Natural killer cell treated with Interleukin-12 subunit alpha and Interleukin-12 subunit beta and Interleukin-15 and Interleukin-18, amount 100 ng/mL, for 72 hours (primary cell): ENCODE measurements around the gene ADRA2C. TPM values are rescaled to one million over a fixed set of nuclear protein-coding genes. Genes with fewer than 3 reads are reported as not detected.
A peak's percentile ranks its signal among the peaks of the same experiment; 100 is the strongest.

Experiments used
- ATAC-seq, 2 donors: fragments of 150-1000 bp; cut with Tn5 transposase in 1 of 2; sonication (Bioruptor Pico), chemical (Tn5 transposase) in 1 of 2; 2 replicates each; pipeline ENCODE4 v1.10.0; 2021
- DNase-seq: peaks from one replicate; pipeline ENCODE4 v3.0.0; 2022; ENCODE audit warnings: low spot score
- H3K27ac Mint-ChIP-seq, 2 donors: 1 replicate in 1 of 2; 2 replicates in 1 of 2; pipeline ENCODE4 v1.8.0; 2022; ENCODE audit warnings: mixed read lengths in 2 of 2, mild to moderate bottlenecking in 1 of 2, moderate library complexity in 1 of 2
- H3K27me3 Mint-ChIP-seq, 2 donors: 1 replicate in 1 of 2; 2 replicates in 1 of 2; pipeline ENCODE4 v1.8.0; 2022; ENCODE audit warnings: mixed read lengths in 2 of 2
- H3K36me3 Mint-ChIP-seq: one replicate; pipeline ENCODE4 v1.8.0; 2022; ENCODE audit warnings: mixed read lengths
- H3K4me1 Mint-ChIP-seq, 2 donors: 1 replicate in 1 of 2; 2 replicates in 1 of 2; pipeline ENCODE4 v1.8.0; 2022; ENCODE audit warnings: low read depth in 2 of 2, mixed read lengths in 2 of 2, mild to moderate bottlenecking in 1 of 2
- H3K4me3 Mint-ChIP-seq: one replicate; pipeline ENCODE4 v1.8.0; 2022; ENCODE audit warnings: mixed read lengths
- H3K9me3 Mint-ChIP-seq: 2 replicates; pipeline ENCODE4 v1.8.0; 2022; ENCODE audit warnings: mixed read lengths
- total RNA-seq, 2 donors: library from RNA; stranded (reverse); gene quantifications; one replicate each; pipeline ENCODE4 v1.2.3, GENCODE V29; 2022

Gene ADRA2C
- total RNA-seq, 2 donors from 2014 or later, result not detected

DNA sequence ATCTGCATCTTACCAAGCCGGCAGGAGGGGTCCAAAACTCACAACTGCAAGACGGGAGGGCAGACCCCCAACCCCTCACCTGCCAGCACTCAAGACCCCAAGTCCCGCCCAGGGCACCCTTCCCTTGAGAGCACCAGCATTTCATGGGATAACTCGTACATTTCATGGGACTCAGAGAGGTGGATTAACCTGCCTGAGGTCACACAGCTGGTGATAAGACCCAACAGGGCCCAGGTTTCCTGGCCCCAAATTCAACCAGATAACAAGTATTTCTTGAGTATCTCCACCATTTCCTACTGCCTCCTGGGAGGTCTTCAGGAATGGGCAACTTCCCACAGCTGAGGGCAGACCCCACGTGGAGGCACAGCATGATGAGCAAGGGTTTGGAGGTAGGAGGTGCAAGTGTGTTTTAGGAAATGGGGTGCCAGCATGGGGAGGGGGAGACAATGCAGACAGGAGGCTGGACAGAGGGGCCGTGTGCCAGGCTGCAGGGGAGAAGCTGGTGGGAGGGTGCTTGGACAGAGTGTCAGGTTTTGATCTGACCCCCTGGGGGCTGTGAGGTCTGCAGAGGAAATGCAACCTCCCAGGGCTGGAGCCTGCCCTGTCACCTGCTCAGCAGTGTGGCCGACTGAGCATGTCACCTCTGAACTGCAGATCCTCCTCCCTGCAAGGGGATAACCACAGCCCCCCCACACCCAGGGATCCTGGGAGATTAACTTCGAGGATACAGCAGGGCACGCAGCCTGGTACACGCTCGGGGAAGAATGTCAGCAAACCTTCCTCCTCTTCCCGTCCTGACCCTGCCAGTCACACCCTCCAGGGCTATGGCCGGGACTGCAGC is 4.4 kb downstream of the ADRA2C start:
- H3K4me3 Mint-ChIP-seq, result no peak overlapping the region
- no peak overlapping the region for H3K27ac Mint-ChIP-seq
- peaks cover 0 to 7% of the 10 kb centered on the region in 2 donors for H3K4me1 Mint-ChIP-seq
- no peak for DNase-seq
- H3K27me3 Mint-ChIP-seq, result peaks cover 7 to 11% of the 10 kb centered on the region in 2 donors
- peak in 1 of 2 donors; percentile 4 for ATAC-seq
- no peaks in the 10 kb centered on the region for H3K9me3 Mint-ChIP-seq
- H3K36me3 Mint-ChIP-seq, result no peaks in the 10 kb centered on the region

DNA sequence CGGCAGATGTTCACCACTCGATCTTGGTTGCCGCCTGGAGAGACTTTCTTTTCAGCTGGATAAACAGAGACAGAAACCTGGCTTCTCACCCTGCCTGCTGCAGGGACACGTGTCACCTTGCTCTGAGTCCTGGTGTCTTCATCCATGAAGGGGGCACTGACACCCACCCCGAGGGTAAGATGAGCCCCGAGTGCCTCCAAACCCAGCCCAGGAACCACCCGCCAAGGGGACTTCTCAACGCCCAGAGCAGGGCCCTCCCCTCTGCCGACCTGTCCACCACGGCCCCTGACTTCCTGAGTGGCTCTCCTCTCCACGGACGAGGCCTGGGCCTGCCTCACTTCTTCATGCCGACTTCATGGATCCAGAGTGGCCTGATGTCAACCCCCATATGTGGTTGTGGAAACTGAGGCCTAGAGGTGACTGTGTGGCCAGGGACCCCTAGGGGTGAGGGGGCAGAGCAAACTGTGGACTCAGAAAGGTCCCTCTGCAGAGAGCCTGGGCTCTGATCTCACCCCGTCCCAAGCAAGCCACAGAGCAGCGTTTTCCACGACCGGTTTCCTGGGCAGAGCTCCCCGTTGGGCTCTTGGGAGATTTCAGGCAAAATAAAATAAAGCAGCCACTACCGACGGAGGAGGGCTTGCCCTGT is 5.1 kb downstream of the ADRA2C start:
- peaks cover 0 to 7% of the 10 kb centered on the region in 2 donors for H3K4me1 Mint-ChIP-seq

DNA sequence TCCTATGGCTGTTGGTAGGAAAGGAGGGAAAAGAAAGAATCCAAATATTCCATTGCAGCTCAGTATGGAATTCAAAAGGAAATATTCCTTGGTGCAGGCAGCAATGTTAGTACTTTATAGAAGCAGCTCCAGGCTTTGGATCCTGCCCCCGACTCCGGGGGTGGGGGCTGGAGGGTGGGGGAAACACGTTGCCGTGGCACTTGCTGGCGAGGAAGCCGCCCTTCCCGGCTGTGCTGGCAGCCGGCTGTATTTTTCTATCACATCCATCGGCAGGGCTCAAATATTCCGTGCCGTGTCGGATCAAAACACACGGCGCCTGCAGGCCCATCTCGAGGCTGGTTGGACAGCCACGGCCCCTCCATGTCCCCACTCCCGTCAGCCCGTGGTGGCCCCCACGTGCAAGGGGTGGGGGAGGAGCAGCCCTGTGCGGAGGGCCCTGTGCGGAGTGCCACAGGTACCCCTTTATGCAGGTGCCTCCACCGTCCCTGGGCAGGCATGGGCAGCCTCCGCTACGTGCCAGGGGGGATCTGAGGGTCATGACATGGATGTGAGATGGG is 5.8 kb downstream of the ADRA2C start:
- Mint-ChIP-seq H3K36me3 (no peaks in the 10 kb centered on the region), H3K9me3 (no peaks in the 10 kb centered on the region), H3K4me1 (peaks cover 0 to 3% of the 10 kb centered on the region in 2 donors), H3K27ac (no peak overlapping the region), H3K4me3 (no peak overlapping the region), H3K27me3 (peaks cover 7 to 8% of the 10 kb centered on the region in 2 donors)
- DNase-seq (no peak), ATAC-seq (no peak)

More for the DNA sequence above, 5.1 kb downstream of the ADRA2C start:
- peaks cover 7 to 11% of the 10 kb centered on the region in 2 donors for H3K27me3 Mint-ChIP-seq
- ATAC-seq (no peak), DNase-seq (no peak)
- H3K9me3 Mint-ChIP-seq, result no peaks in the 10 kb centered on the region
- H3K36me3 Mint-ChIP-seq, result no peaks in the 10 kb centered on the region
- no peak overlapping the region for H3K27ac Mint-ChIP-seq
- H3K4me3 Mint-ChIP-seq, result no peak overlapping the region

DNA sequence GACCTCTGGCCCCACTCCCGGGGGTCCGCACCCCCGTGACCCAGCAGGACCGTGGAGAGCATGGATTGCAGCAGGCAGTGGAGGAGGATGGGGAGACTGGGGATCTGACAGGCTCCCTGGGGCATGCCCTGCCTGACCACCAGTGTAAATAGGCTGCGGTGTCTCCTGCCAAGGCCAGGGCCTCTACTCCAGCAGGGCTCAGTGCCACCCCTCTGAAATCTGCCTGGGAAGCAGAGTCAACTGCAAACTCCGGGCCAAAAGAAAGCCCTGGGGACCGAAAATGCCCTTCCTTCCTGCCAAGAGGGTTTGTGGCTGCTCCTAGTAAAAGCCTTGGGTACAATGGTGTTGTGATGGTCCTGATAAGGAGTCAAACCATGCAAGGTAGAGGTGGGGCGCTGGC is 6.4 kb downstream of the ADRA2C start:
- Mint-ChIP-seq H3K9me3 (no peaks in the 10 kb centered on the region), H3K4me3 (no peak overlapping the region), H3K27me3 (peaks cover 6 to 7% of the 10 kb centered on the region in 2 donors), H3K36me3 (no peaks in the 10 kb centered on the region), H3K27ac (no peak overlapping the region), H3K4me1 (peaks cover 0 to 1% of the 10 kb centered on the region in 2 donors)
- no peak for ATAC-seq
- DNase-seq, result no peak

DNA sequence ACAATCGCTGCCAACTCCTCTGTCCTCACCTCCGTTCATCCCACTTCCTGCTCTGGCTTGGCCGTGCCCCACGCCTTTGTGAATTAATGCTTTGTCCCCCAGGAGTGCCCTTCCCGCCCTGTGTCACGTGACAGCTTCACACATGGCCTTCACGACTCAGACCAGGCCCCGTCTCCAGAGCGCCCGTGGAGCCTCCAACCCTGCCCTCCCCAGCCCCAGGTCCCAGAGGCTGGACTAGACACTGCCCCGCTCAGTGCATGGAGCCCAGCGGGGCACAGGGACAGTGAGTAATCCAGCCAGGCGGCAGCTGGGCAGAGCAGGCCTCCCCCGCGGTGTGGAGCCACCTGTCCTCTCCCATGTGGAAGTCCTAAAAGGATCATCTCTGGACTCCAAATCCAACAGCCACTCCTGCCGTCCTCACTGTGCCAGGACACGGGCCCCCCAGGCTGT is 7.4 kb downstream of the ADRA2C start:
- no peaks in the 10 kb centered on the region for H3K4me1 Mint-ChIP-seq
- H3K27ac Mint-ChIP-seq, result no peak overlapping the region
- ATAC-seq (no peak), DNase-seq (no peak)
- no peak overlapping the region for H3K4me3 Mint-ChIP-seq
- H3K36me3 Mint-ChIP-seq, result no peaks in the 10 kb centered on the region
- H3K9me3 Mint-ChIP-seq, result no peaks in the 10 kb centered on the region
- peaks cover 7% of the 10 kb centered on the region in 2 donors for H3K27me3 Mint-ChIP-seq

DNA sequence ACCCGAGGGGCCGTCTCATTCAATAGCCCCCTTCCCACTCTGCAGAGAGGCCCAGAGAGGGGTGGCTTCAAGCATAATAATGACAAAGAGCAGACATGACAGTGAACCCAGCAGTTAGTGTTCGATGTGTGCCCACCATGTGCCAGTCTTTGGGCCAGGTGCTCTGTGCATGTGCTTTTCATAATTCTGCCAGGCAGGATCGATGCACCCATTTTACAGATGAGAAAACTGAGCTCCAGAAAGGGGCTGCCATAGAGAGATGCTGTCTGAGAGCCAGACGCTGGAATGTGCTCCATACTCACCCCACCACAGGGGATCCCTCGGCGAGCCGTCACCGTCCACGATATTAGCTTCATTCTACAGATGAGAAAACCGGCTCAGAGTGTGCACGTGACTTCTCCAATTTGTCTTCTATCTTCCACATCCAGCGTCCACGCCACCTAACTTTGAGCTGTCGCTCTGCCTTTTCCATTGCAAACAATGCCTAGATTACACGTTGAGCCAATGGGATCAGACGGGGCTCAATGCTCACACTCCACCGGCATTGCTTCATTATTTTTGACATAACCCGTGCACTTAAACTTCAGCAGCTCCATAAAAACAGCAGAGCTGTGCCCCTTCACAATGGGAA is 8.2 kb downstream of the ADRA2C start:
- no peak for DNase-seq
- Mint-ChIP-seq H3K4me3 (no peak overlapping the region), H3K27ac (no peak overlapping the region), H3K4me1 (no peaks in the 10 kb centered on the region), H3K9me3 (no peaks in the 10 kb centered on the region), H3K36me3 (no peaks in the 10 kb centered on the region), H3K27me3 (peaks cover 7% of the 10 kb centered on the region in 2 donors)
- ATAC-seq, result no peak

DNA sequence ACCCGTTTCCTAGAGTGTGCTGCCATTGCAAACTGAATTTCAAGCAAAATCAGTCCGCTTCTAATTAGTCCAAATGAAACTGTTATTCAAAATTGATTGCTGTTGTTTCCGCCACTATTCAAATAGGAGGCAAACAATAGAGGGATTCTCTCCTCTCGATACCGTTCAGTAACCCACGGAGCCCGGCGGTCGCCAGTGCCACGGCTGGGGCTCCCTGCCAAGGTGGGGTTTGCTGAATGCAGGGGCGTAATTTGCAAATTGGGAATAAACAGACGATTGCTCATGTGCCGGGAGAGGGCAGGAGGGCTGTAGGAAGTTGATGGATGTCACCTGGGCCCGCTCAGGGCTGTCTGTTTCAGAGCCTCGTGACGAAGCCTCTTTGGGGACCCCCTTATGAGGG is 8.8 kb downstream of the ADRA2C start:
- DNase-seq (no peak), ATAC-seq (no peak)
- Mint-ChIP-seq H3K27me3 (peaks cover 7% of the 10 kb centered on the region in 2 donors), H3K27ac (no peak overlapping the region), H3K4me1 (no peaks in the 10 kb centered on the region), H3K4me3 (no peak overlapping the region), H3K9me3 (no peaks in the 10 kb centered on the region), H3K36me3 (no peaks in the 10 kb centered on the region)

DNA sequence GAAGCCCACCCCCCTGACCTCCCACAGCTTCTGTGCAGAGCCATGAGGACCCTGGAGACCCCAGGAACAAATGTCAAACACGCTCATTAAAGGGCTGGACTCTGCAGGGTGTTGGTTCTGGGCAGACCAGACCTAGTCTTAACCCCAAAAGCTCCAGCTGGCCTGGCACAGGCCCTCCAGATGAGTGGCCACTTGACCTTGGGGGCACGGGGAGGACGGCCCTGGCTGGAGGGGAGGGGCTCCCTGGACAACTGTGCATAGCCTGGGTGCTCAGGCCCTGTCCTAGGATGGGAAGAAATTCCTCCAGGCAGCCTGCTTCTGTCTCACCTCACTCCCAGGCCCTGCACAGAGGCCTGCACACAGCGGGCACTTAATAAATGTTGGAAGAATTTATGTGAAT is 9.4 kb downstream of the ADRA2C start:
- Mint-ChIP-seq H3K27ac (no peak overlapping the region), H3K4me3 (no peak overlapping the region), H3K9me3 (no peaks in the 10 kb centered on the region), H3K4me1 (no peaks in the 10 kb centered on the region), H3K36me3 (no peaks in the 10 kb centered on the region), H3K27me3 (peaks cover 4 to 7% of the 10 kb centered on the region in 2 donors)
- ATAC-seq (no peak), DNase-seq (no peak)

DNA sequence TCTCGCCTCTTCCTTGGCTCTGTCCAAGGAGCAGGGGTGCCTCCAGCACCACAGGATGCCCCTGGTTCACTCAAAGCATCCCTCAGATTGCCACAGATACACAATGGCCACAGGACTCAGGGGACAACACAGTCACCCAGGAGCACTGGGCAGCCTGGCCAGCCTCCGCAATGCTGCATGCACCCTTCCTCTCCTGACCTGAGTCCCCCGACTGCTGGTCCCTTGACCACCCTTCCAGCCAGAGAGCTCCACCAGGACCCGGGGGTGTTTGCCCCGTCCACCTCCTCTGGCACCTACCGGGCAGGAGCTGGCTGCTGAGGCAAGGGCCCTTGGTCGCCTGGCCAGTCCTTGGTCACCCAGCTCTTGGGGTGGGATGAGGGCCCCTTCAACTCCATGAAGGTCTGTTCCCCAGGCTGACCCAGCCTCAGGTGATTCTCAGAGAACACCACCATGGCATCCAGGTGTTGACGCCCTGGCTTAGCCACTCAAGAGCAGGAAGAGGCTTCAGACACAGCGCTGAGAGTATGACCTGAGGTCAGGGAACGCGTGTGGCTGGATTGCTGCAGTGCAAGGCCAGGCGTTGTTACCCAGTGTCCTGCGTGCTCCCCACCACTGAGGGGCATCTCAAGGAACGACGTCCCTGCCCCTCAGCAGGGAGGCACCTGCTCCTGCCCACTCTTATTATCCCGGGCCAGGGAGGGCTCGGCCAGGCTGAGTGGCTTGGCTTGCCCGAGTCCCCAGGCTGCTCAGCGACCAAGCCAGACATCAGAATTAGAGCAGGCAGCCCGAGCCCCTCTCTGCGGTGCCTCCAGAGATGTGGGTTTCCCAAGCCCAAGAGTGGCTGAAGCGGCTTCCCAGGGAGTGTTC is 10.2 kb downstream of the ADRA2C start:
- no peaks in the 10 kb centered on the region for H3K36me3 Mint-ChIP-seq
- H3K4me3 Mint-ChIP-seq, result no peak overlapping the region
- no peaks in the 10 kb centered on the region for H3K4me1 Mint-ChIP-seq
- no peak overlapping the region for H3K27ac Mint-ChIP-seq
- no peak for ATAC-seq
- H3K9me3 Mint-ChIP-seq, result no peaks in the 10 kb centered on the region
- H3K27me3 Mint-ChIP-seq, result peaks cover 4 to 7% of the 10 kb centered on the region in 2 donors
- DNase-seq, result no peak

DNA sequence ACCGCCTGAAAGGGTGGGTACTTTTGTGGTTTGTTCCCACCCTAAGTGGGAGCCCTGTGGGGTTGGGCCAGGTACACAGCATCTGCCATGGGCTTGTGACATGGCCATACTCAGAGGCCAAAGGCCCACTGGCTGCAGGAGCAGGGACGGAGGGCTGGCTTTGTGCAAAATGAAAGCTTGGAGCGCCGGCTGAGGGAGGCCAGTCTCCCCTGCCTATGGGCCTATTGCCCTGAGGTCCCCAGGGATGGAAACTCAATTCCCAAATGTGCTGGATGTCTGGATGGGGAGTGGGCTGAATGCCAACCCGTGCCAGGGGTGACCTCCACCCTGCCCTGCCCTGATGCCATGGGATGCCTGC is 10.8 kb downstream of the ADRA2C start:
- no peaks in the 10 kb centered on the region for H3K36me3 Mint-ChIP-seq
- H3K27me3 Mint-ChIP-seq, result peaks cover 4 to 7% of the 10 kb centered on the region in 2 donors
- no peaks in the 10 kb centered on the region for H3K4me1 Mint-ChIP-seq
- no peak overlapping the region for H3K4me3 Mint-ChIP-seq
- ATAC-seq (no peak), DNase-seq (no peak)
- H3K9me3 Mint-ChIP-seq, result no peaks in the 10 kb centered on the region
- H3K27ac Mint-ChIP-seq, result no peak overlapping the region

DNA sequence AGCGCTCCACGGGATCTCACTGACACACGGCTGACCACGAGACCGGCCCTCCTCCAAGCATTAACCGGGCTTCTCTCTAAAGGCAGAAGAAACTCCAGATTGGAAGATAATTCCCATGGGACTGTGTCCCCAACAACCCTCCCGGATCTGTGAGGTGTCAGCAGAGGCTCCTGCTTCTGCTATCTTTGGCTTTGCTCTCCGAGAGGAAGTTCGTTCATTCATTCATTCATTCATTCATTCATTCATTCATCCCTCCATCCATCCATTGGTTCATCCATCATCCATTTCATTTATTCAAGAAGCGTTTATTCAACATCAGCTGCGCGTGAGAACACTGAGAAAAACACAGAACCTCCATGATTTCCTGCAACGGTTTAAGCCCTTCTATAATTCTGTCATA is 11.5 kb downstream of the ADRA2C start:
- no peaks in the 10 kb centered on the region for H3K36me3 Mint-ChIP-seq
- no peaks in the 10 kb centered on the region for H3K9me3 Mint-ChIP-seq
- ATAC-seq, result no peak
- DNase-seq, result no peak
- H3K4me1 Mint-ChIP-seq, result no peaks in the 10 kb centered on the region
- H3K27ac Mint-ChIP-seq, result no peak overlapping the region
- H3K4me3 Mint-ChIP-seq, result no peak overlapping the region
- H3K27me3 Mint-ChIP-seq, result peaks cover 4 to 7% of the 10 kb centered on the region in 2 donors

DNA sequence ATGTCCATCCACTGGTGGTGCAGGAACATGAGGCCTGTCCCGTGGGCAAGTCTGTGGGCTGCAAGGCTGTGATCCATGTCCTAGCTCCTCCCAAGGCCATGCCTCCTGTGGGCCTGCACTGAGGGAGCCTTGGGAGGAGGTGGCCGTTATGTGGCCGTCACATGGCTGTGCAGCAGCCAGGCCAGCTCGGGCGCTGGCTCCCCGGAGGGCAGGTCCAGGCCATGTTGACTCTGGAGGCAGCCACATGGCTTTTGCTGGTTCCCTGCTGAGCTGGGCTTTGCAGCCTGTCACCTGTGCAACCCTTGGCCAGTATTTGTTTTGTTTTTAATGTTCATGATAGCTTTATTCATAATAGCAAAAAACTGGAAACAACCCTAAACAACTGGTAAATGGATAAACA is 13.3 kb downstream of the ADRA2C start:
- DNase-seq (no peak), ATAC-seq (no peak)
- no peak overlapping the region for H3K4me3 Mint-ChIP-seq
- H3K27me3 Mint-ChIP-seq, result peaks cover 4 to 7% of the 10 kb centered on the region in 2 donors
- no peaks in the 10 kb centered on the region for H3K36me3 Mint-ChIP-seq
- H3K27ac Mint-ChIP-seq, result no peak overlapping the region
- no peaks in the 10 kb centered on the region for H3K4me1 Mint-ChIP-seq
- H3K9me3 Mint-ChIP-seq, result no peaks in the 10 kb centered on the region
